Measurements from ENCODE around the gene NDEL1. TPM values are rescaled to one million over a fixed set of nuclear protein-coding genes. Genes with fewer than 3 reads are reported as not detected.
A peak's percentile ranks its signal among the peaks of the same experiment; 100 is the strongest.

The NDEL1 gene
- total RNA-seq, 3 donors from 2014 or later = 57.5 to 80.5 (median 63.6) TPM

DNA sequence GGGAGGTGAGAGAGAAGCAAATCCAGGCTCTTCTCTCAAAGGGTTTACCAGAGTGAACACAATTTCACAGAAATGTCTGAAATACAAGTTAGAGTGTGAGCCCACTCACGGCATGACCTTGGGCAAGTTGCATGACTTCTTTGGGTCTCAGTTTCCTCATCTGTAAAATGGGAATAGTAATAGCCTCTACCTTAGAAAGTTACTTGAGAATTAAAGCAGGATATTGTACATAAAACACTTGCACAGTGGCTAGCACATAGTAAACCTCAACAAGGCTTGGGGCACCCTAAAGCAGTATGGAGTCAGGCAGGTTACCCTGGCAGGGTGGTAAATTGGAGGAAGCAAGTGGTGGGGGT lies 24.8 kb upstream of the NDEL1 start:
- intact Hi-C loops (cut with DNase I, micrococcal nuclease) = loop anchor here in 1 of 2 donors (10.0 kb wide), 1 partner anchor 334 kb away; the partner anchor contains the start of gene CCDC42
- no peaks in the 10 kb centered on the region for H3K9me3 ChIP-seq
- TF ChIP-seq, protein P1, sequence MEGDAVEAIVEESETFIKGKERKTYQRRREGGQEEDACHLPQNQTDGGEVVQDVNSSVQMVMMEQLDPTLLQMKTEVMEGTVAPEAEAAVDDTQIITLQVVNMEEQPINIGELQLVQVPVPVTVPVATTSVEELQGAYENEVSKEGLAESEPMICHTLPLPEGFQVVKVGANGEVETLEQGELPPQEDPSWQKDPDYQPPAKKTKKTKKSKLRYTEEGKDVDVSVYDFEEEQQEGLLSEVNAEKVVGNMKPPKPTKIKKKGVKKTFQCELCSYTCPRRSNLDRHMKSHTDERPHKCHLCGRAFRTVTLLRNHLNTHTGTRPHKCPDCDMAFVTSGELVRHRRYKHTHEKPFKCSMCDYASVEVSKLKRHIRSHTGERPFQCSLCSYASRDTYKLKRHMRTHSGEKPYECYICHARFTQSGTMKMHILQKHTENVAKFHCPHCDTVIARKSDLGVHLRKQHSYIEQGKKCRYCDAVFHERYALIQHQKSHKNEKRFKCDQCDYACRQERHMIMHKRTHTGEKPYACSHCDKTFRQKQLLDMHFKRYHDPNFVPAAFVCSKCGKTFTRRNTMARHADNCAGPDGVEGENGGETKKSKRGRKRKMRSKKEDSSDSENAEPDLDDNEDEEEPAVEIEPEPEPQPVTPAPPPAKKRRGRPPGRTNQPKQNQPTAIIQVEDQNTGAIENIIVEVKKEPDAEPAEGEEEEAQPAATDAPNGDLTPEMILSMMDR (IDR thresholded peaks at IDR 0.05) = no peak
- H3K4me3 ChIP-seq = no peak overlapping the region
- no peaks in the 10 kb centered on the region for H3K36me3 ChIP-seq (ENCODE audit: low read depth)
- H3K4me1 ChIP-seq (ENCODE audit: low read depth) = no peaks in the 10 kb centered on the region
- no peak for ATAC-seq
- no peak for DNase-seq

DNA sequence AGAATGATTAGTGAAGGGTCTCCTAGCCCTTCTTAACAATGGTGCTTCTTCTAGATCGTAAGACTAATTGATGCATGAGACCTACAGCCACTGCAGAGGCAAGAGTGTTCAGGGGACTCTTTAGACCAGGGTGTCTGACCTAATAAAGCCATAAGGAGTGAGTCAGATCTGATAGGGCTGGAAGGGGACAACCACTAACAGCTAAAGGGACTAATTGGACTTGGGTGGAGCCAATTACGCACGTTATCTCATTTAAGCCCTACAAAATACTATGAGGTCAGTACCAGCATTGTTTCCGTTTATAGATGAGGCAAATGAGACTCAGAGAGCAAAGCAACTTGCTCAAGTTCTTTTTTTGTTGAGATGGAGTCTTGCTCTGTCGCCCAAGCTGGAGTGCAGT lies 23.6 kb upstream of the NDEL1 start:
- TF ChIP-seq, protein P1 (IDR thresholded peaks at IDR 0.05) = no peak
- peak; percentile 22 for ATAC-seq

DNA sequence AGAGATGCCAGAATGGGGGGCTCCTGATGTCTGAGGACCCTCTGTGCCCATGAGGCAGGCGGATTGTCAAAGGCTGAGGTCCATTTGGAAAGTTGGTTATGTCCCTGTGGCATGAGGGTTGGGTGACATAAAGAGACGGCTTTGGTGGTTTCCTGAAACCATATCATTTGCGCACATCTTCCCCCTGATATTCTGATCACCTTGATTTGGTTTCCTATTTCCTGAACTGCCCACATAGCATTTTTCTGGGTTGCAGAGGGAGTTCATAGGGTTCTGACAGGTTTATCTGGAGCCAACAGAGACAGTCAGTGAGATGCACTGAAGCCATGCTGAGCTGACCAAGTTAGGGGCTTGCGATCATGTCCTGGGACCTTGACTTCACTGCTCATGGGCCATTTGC lies 22.4 kb upstream of the NDEL1 start:
- no peak overlapping the region for H3K4me3 ChIP-seq
- intact Hi-C loops (cut with DNase I, micrococcal nuclease) = loop anchor here in 1 of 2 donors (10.0 kb wide), 1 partner anchor 331 kb away; the partner anchor contains the start of gene CCDC42

More for the DNA sequence above, 23.6 kb upstream of the NDEL1 start:
- Histone ChIP-seq H3K9me3 (no peaks in the 10 kb centered on the region), H3K4me1 (ENCODE audit: low read depth) (no peaks in the 10 kb centered on the region), H3K4me3 (no peak overlapping the region), H3K36me3 (ENCODE audit: low read depth) (no peaks in the 10 kb centered on the region)
- no peak for DNase-seq
- intact Hi-C loops (cut with DNase I, micrococcal nuclease) = loop anchor here in 1 of 2 donors (10.0 kb wide), 1 partner anchor 333 kb away; the partner anchor contains the start of gene CCDC42

DNA sequence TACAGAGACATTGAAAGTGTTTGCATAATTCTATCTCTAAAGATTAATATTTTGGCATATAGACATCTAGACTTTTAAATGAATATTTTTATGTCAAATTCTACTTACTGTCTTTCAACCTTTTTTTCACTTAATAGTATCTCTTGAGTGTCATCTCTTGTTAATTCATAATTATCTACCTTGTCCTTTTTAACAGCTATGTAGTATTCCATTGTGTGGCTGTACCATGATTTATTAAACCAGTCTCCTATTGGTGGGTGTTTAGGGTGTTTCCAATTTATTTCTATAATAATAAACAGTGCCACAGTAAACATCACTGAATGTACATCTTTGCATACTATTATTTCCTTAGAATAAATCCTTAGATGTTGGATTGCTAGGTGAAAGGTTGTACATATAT lies 21.7 kb upstream of the NDEL1 start:
- no peaks in the 10 kb centered on the region for H3K9me3 ChIP-seq
- no peak for DNase-seq
- H3K4me3 ChIP-seq = no peak overlapping the region
- intact Hi-C loops (cut with DNase I, micrococcal nuclease) = loop anchor here in 1 of 2 donors (10.0 kb wide), 1 partner anchor 331 kb away; the partner anchor contains the start of gene CCDC42
- no peak for ATAC-seq
- H3K36me3 ChIP-seq (ENCODE audit: low read depth) = no peaks in the 10 kb centered on the region
- H3K4me1 ChIP-seq (ENCODE audit: low read depth) = no peaks in the 10 kb centered on the region
- TF ChIP-seq, protein P1 (IDR thresholded peaks at IDR 0.05) = no peak

More for the DNA sequence above, 22.4 kb upstream of the NDEL1 start:
- Histone ChIP-seq H3K36me3 (ENCODE audit: low read depth) (no peaks in the 10 kb centered on the region), H3K4me1 (ENCODE audit: low read depth) (no peaks in the 10 kb centered on the region), H3K9me3 (no peaks in the 10 kb centered on the region)
- DNase-seq (no peak), ATAC-seq (no peak)
- TF ChIP-seq, protein P1 (IDR thresholded peaks at IDR 0.05) = no peak

DNA sequence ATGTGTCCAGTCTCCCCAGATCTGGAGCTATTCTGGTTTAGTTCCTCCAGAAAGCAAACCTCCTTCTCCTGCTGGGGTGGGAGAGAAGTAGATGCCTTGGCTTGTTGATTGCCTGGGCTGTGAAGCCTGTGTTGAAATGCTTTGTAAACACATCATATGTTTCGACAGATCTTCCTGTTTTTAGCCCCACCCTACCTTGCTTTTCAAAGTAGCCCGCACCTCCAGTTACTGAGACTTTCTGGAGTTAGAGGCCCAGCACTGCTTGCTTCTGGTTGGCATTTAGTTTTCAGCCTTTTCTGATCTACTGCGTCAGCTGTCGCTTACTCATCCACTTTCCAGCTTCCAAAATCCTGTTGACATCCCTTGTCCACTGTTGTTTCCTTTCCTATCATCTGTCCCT lies 17.9 kb upstream of the NDEL1 start:
- TF ChIP-seq, protein P1 (IDR thresholded peaks at IDR 0.05) = no peak
- intact Hi-C loops (cut with DNase I, micrococcal nuclease) = loop anchor here in 1 of 2 donors (10.0 kb wide), 1 partner anchor 327 kb away; the partner anchor contains the start of gene CCDC42
- no peaks in the 10 kb centered on the region for H3K36me3 ChIP-seq (ENCODE audit: low read depth)
- peaks cover 8% of the 10 kb centered on the region for H3K4me1 ChIP-seq (ENCODE audit: low read depth)
- H3K4me3 ChIP-seq = no peak overlapping the region
- H3K9me3 ChIP-seq = no peaks in the 10 kb centered on the region
- ATAC-seq (no peak), DNase-seq (no peak)

All from mucosa of descending colon (tissue), 3 donors.